Keratinocyte (primary cell): ENCODE data around the gene FAT2.

Experiments
- CTCF ChIP-seq, 3 experiments: IDR thresholded peaks in 1 of 3; conservative IDR thresholded peaks in 1 of 3; optimal IDR thresholded peaks in 1 of 3; 2 replicates in 2 of 3; 3 replicates in 1 of 3; pipeline versions ENCODE3 to v1.5.1; 2011; ENCODE audit warnings: low read length in 3 of 3, mild to moderate bottlenecking in 3 of 3, moderate library complexity in 2 of 3, control low read depth in 1 of 3, inconsistent platforms in 1 of 3; ENCODE audit not compliant: insufficient read depth in 2 of 3; ENCODE audit errors: extremely low read depth in 1 of 3
- EZH2 ChIP-seq: IDR thresholded peaks from one replicate; pipeline ENCODE4 v1.6.1; 2012; ENCODE audit warnings: inconsistent platforms, mild to moderate bottlenecking, low read length, moderate library complexity

- TF ChIP-seq CTCF (optimal IDR thresholded peaks at IDR 0.05 in 1 of 3, IDR thresholded peaks at IDR 0.05 in 1 of 3, conservative IDR thresholded peaks at IDR 0.05 in 1 of 3; ENCODE audit: extremely low read depth in 1 of 3, insufficient read depth in 2 of 3, low read length in 3 of 3), result no peak
- no peak for TF ChIP-seq EZH2
Observed at GRCh38 chr5:151541571-151541970, 49.6 kb downstream of the FAT2 start.
